HS-5 (cell line): ENCODE data around the gene CCL8.

Experiments
- DNase-seq: peaks from one replicate; pipeline ENCODE4 v3.0.0-alpha.2; 2012; ENCODE audit warnings: low read depth

Gene CCL8

DNA sequence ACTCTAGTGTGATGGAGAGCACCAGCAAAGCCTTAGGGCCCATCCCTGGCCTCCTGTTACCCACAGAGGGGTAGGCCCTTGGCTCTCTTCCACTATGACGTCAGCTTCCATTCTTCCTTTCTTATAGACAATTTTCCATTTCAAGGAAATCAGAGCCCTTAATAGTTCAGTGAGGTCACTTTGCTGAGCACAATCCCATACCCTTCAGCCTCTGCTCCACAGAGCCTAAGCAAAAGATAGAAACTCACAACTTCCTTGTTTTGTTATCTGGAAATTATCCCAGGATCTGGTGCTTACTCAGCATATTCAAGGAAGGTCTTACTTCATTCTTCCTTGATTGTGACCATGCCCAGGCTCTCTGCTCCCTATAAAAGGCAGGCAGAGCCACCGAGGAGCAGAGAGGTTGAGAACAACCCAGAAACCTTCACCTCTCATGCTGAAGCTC lies at the start of gene CCL8:
TSS of gene CCL8 (plus strand) at position 397 of the 445 bp plus-strand sequence. CDS start 67 bp downstream, outside the sequence.
- DNase-seq = no peak

DNA sequence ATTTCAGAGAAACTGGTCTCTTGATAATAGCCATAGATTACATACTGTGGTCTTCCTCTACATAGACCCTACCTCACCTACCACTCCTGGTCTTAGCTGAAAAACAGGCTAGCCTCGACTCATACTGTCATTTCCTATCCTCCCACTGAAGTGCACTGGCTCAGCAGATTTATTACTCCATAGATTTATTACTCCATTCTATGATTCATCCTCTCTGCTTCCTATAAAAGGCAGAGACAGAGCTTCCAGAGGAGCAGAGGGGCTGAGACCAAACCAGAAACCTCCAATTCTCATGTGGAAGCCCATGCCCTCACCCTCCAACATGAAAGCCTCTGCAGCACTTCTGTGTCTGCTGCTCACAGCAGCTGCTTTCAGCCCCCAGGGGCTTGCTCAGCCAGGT lies 49.3 kb upstream of the CCL8 start, which contains the start of gene CCL7:
TSS of gene CCL7 (plus strand) at position 253 of the 400 bp plus-strand sequence. CDS start at position 323, 70 bp downstream.
- DNase-seq = no peak

DNA sequence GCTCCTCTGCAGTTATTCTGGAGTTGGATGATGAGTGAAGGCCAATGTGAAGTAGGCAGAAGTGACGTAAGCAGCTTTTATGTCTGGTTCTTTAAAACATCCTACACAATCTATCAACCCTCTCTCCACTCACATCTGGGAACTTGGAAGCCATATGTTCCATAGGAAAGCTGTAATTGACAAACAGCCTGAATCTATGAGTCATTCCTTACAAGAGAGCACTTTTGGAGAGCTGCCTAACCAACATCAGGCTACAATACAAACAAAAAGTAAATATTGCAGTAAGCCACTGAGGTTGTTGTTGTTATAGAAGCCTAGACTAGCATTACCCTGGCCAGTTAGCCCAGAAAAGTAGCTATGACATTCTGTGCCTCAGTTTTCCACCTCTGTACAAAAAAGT lies 43.4 kb upstream of the CCL8 start:
- DNase-seq = peak; percentile 81

- no peak for DNase-seq
These were observed 42.4 kb upstream of the CCL8 start for GRCh38 chr17:34276826-34277225.

DNA sequence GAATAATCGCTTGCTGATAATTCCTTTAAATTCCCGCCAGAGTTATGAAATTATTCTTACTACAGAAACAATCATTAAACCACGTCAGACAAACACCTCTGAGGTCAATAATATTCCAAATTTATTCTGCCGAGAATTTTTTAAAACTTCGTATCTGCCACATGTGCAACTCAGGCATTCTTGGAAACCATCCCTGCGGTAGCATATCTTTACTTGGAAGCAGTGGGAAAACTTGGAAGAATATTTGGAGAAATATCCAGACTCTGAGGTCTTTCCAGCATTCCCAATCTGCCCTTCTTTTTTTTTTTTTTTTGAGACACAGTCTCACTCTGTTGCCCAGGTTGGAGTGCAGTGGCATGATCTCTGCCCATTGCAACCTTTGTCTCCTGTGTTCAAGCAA lies 35.7 kb upstream of the CCL8 start:
- no peak for DNase-seq

GRCh38 chr17:34285286-34285792 lies 33.9 kb upstream of the CCL8 start, which contains the start of gene CCL11:
CCL11 (plus strand) TSS chr17:34285742; CDS start chr17:34285809, 67 bp downstream.
- no peak for DNase-seq

- DNase-seq = no peak
These were observed 31.4 kb upstream of the CCL8 start for GRCh38 chr17:34287875-34288274.

DNA sequence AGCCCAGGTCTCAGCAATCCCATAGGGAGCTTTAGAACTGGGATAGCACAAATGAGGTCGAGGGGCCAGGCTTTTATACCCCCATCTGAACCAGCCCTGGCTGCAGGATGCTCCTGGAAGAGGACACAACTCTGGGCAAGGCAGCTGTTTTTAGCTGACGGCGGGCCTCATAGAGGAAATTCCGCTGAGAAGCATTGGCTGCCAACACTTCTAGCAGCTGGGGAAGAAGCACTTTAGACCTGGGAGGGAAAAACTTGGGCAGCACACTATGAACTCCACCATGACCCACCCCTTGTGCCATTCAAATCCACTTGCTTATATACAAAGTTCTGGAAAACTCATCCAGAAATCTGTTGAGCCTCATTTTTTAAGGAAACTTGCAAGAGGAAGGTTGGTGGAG lies 28.6 kb upstream of the CCL8 start:
- no peak for DNase-seq

DNA sequence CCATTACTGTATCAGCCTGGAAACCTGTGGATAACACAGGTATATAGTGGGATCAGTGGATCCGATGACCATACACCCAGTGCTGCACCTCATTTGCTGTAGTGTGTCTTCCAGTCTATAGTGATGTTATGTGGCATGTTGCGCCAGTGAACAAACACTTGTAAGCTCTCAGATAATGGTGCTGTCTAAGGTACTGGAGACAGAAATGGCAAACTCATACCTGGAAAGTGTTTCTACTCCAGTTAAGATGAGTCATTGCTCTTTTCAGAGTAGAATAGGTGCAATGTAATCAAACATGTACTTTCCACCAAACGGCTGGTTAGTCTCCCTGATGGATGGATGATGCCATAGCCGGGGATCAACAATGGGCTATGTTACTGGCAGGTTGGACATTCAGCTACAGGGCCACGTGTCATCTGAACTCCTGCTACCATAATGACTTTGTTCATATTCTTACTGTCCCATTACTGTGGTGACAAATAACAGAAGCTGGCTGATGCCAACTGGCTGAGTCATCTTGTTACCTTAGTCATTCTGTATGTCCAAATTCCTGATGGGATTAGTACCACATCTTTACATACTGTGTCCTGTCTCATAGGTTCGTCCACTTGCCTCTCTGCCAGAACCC lies 27.4 kb upstream of the CCL8 start:
- no peak for DNase-seq

GRCh38 chr17:34299027-34299426 lies 20.2 kb upstream of the CCL8 start:
- no peak for DNase-seq

GRCh38 chr17:34299956-34300577 lies 19.2 kb upstream of the CCL8 start:
- no peak for DNase-seq

DNA sequence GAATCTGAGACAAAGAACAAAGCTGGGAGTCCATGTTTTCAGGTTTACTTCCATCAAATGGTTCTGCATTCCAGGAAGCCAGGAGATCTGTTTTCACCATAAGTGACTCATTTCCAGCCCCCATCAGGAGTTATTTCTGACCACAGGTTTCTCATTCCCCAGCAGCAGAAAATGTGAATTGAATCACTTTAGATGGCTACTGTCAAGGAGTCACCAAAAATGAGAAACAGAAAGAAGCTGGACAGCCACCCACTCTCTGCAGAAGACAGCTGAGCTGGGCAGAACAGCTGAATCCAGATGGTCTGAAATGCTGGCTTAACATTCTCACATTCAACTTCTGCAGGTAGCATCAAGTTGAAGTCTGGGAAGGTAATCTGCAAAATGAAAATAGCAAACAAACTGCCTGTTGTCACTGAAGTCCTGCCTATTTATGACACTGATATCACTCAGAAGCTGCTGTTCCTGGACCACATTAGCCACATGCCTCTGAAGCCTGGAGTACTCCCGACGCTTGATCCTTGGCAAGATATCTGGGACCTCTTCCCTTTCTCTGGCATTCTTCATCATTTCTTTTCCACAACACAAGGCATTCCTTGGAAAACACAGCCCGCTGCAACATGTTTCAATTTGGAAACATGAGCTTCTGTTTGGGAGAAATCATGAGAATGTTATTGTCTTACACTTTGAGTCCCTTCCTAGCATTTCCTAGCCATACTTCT lies 18.4 kb upstream of the CCL8 start:
- DNase-seq = no peak

DNA sequence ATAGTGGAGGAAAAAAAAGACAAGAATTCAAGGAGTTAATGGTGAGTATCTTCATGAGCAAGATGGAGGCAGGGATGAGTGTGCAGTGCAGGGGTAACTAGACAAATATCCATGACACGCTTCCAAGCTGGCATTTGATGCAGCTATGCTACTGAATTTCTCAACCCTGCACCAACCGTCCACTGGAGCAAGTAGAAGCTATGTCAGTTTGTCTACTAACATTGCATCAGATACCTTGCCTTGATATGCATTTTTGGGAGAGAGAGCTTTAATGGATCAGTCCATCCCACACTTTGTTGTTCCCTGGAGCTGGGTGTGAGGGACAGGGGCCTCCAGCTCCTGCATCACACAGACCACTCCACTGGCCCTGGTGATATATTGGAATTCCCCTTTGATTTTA lies 17.2 kb upstream of the CCL8 start:
- DNase-seq = no peak

- no peak for DNase-seq
These were observed 16.6 kb upstream of the CCL8 start for GRCh38 chr17:34302636-34303035.

GRCh38 chr17:34303606-34304005 lies 15.6 kb upstream of the CCL8 start:
- no peak for DNase-seq

DNA sequence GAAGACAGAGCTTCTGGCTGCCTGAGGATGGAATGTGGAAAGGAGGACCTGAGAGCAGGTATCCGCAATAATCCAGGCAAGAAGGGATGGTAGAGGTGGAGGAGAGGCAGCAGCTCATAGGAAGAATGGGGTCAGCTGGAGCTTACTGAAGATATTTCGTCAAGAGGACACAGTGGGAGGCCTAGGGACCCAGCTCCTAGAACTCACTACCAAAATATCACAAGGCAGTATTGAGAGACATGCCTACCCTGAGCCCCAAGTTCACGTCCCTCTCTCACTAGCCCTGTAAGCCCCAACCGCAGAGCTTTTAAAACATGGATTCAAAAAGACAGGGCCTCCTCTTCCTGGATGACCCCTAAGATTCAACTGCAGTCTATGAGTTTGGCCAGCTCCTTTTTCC lies 14.2 kb upstream of the CCL8 start:
- DNase-seq = no peak

DNA sequence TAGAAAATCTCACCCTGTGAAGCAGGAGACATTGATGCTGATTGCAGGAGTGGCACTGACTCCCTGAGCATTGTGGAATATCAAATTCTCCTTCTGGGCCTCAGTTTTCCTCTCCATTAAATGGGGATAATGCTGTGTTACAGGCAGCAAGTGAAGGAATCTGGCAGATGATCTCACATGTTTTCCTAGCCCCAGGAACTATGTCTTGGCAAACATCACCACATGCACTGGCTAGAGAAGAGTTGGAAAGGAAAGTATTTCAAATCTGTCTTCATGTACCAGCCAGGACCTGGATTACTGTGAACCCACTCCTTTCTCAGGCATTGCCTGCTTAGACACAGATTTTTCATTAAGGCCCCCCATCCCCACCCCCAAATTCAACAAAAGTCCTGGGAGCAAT lies 13.6 kb upstream of the CCL8 start:
- no peak for DNase-seq

GRCh38 chr17:34306466-34306865 lies 12.8 kb upstream of the CCL8 start:
- DNase-seq = no peak

DNA sequence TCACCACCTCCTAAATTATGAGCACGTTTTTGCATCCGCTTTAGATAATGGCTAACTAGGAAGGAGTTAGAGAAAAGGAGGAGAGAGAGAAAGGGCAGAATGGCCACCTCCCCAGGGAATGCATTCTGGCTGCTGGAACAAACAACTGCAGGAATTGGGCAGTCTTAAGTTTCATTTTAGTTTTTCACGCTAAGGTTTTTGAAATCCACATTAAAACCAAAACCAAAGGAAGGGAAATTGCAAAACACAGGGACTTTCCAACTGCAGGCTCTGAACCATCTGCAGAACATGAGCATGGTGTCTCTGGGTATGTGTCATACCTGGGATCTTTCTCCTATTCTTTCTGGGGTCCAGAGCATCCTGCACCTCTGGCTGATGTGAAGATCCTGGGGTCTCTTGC lies 12.1 kb upstream of the CCL8 start:
- no peak for DNase-seq

DNA sequence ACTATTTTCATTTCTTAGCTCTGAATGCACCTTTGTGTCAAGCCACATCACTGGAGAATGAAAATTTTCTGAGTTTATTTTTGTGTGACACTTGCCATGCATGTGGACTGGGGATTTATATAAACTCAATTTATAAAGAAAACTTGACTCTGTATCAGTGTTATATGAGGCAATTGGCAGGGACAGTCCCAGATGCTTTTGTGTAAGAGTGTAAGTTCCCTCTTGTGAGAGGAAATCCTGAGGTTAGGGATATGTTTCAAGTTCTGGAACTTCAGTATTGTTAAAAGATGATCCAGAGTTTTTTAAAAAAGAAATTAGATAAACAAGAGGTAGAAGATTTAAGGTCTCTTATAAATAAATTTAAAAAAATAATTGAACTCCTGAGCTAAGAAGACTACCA lies 10.9 kb upstream of the CCL8 start:
- no peak for DNase-seq

- no peak for DNase-seq
These were observed 7.9 kb upstream of the CCL8 start for GRCh38 chr17:34311291-34311690.

GRCh38 chr17:34312080-34312479 lies 7.2 kb upstream of the CCL8 start:
- peak; percentile 74 for DNase-seq

DNA sequence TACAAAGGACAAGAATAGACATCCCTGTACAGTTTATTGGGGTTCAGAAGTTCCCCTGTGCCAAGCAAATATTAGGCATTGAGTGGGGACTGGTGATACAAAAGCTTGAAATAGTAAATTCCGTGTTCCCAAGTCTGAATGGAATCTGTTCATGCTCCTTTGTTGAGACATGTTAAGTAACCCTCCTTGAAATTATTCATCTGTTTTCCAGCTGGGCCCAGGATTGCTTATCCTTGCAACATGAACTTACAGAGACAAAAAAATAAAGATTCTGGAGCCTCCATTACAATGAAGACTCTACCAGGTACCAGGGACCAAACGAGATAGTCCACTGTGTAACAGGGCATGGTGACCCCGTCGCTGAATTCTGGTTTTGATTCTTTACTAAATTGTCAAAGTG lies 6.1 kb upstream of the CCL8 start:
- no peak for DNase-seq
